Esophagus (tissue), 2 donors: ENCODE results near the gene SPTBN4. TPM values are rescaled to one million over a fixed set of nuclear protein-coding genes. Genes with fewer than 3 reads are reported as not detected.

ENCODE experiments used
- H3K27ac ChIP-seq, 2 donors: one replicate each; pipeline ENCODE4 v1.5.1; 2013; ENCODE audit warnings: low read depth in 2 of 2, mild to moderate bottlenecking in 2 of 2, inconsistent platforms in 1 of 2, low read length in 1 of 2, moderate library complexity in 1 of 2
- H3K27me3 ChIP-seq, 2 donors: one replicate each; pipeline ENCODE4 v1.6.1; 2013; ENCODE audit warnings: low read length in 2 of 2, control low read depth in 1 of 2, mild to moderate bottlenecking in 1 of 2; ENCODE audit not compliant: insufficient read depth in 2 of 2, control insufficient read depth in 1 of 2
- H3K36me3 ChIP-seq, 2 donors: one replicate each; pipeline ENCODE4 v1.6.1; 2013; ENCODE audit warnings: low read length in 1 of 2; ENCODE audit not compliant: control insufficient read depth in 2 of 2, insufficient read depth in 2 of 2
- H3K4me1 ChIP-seq, 2 donors: one replicate each; pipeline ENCODE4 v1.6.1; 2013; ENCODE audit warnings: low read length in 1 of 2; ENCODE audit not compliant: control insufficient read depth in 2 of 2, insufficient read depth in 2 of 2
- H3K4me3 ChIP-seq, 2 donors: one replicate each; pipeline ENCODE4 v1.5.1; 2013; ENCODE audit warnings: low read length in 2 of 2, mild to moderate bottlenecking in 2 of 2, low read depth in 1 of 2, moderate library complexity in 1 of 2
- H3K9me3 ChIP-seq, 2 donors: one replicate each; pipeline ENCODE4 v1.6.1; 2013; ENCODE audit warnings: mild to moderate bottlenecking in 2 of 2, low read depth in 1 of 2, low read length in 1 of 2, moderate library complexity in 1 of 2; ENCODE audit not compliant: control insufficient read depth in 2 of 2, insufficient read depth in 1 of 2
- WGBS, 2 donors: extraction: QIAGEN DNeasy Blood & Tissue Kit; methylation state at CpG; one replicate each; pipeline ENCODE4 v1.1.7; 2013; 5-methylcytosine and 5-hydroxymethylcytosine counted together
- polyA plus RNA-seq, 2 donors: library from polyadenylated mRNA; stranded (reverse); fragments of 200-250 nt; gene quantifications; one replicate each; pipeline ENCODE4 v1.2.3, GENCODE V29; 2013
- donor health status: healthy with polysubstance abuse.
- donor health status: Bipolar disorder and iron deficiency.

The SPTBN4 gene
- polyA plus RNA-seq, 2 donors = 0.68 to 1.2 TPM

- Histone ChIP-seq H3K36me3 (no peaks in the 10 kb centered on the region), H3K27me3 (no peaks in the 10 kb centered on the region), H3K27ac (peak overlapping the region; percentile 94 to 99), H3K4me1 (peaks cover 2% of the 10 kb centered on the region in 2 donors), H3K4me3 (peak overlapping the region; percentile 36 to 63), H3K9me3 (no peaks in the 10 kb centered on the region)
- WGBS, 2 donors = 2% methylated on average over 49 to 50 of the region's 50 CpGs
Measured at GRCh38 chr19:40433391-40434216, 33.2 kb upstream of the SPTBN4 start.

- no peaks in the 10 kb centered on the region for H3K9me3 ChIP-seq
- no peak overlapping the region for H3K4me3 ChIP-seq
- H3K4me1 ChIP-seq = peaks cover 2% of the 10 kb centered on the region in 2 donors
- no peak overlapping the region for H3K27ac ChIP-seq
- 93 to 96% methylated on average over 3 of the region's 3 CpGs for WGBS, 2 donors
- H3K36me3 ChIP-seq = peaks cover 11 to 14% of the 10 kb centered on the region in 2 donors
- H3K27me3 ChIP-seq = no peaks in the 10 kb centered on the region
Measured at GRCh38 chr19:40438284-40438683, 28.5 kb upstream of the SPTBN4 start.

GRCh38 chr19:40441719-40442253, 25.0 kb upstream of the SPTBN4 start:
- Histone ChIP-seq H3K9me3 (no peaks in the 10 kb centered on the region), H3K27me3 (no peaks in the 10 kb centered on the region), H3K4me3 (no peak overlapping the region), H3K36me3 (peaks cover 11 to 14% of the 10 kb centered on the region in 2 donors), H3K4me1 (peaks cover 0 to 2% of the 10 kb centered on the region in 2 donors), H3K27ac (no peak overlapping the region)
- 79 to 85% methylated on average over 11 of the region's 11 CpGs for WGBS, 2 donors

GRCh38 chr19:40442328-40443130, 24.3 kb upstream of the SPTBN4 start:
- Histone ChIP-seq H3K27ac (peak overlapping the region; percentile 52 to 84), H3K4me1 (peaks cover 0 to 2% of the 10 kb centered on the region in 2 donors), H3K4me3 (peak overlapping the region; percentile 14 to 95), H3K27me3 (no peaks in the 10 kb centered on the region), H3K36me3 (peaks cover 11 to 14% of the 10 kb centered on the region in 2 donors), H3K9me3 (no peaks in the 10 kb centered on the region)
- WGBS, 2 donors = 15% methylated on average over 22 of the region's 22 CpGs

GRCh38 chr19:40443131-40443999, 23.4 kb upstream of the SPTBN4 start:
- 0% methylated on average over 51 to 52 of the region's 52 CpGs for whole genome bisulfite sequencing, 2 donors

GRCh38 chr19:40444000-40444824, 22.6 kb upstream of the SPTBN4 start, which contains the start of gene SERTAD3:
SERTAD3 (minus strand) TSS chr19:40444335; CDS start chr19:40442080, 2,255 bp downstream.
- Histone ChIP-seq H3K27ac (peak within 1 kb of the TSS; percentile 95 to 99), H3K4me1 (peaks cover 0 to 2% of the 10 kb centered on the region in 2 donors), H3K36me3 (peaks cover 11 to 24% of the 10 kb centered on the region in 2 donors), H3K9me3 (no peaks in the 10 kb centered on the region), H3K27me3 (no peaks in the 10 kb centered on the region), H3K4me3 (peak within 1 kb of the TSS; percentile 76 to 95)
- WGBS, 2 donors = 1% methylated on average over 68 to 72 of the region's 72 CpGs

More at GRCh38 chr19:40443131-40443999, 23.4 kb upstream of the SPTBN4 start:
- Histone ChIP-seq H3K27me3 (no peaks in the 10 kb centered on the region), H3K4me3 (peak overlapping the region; percentile 76 to 95), H3K9me3 (no peaks in the 10 kb centered on the region), H3K4me1 (peaks cover 0 to 2% of the 10 kb centered on the region in 2 donors), H3K36me3 (peaks cover 11 to 20% of the 10 kb centered on the region in 2 donors), H3K27ac (peak overlapping the region; percentile 95 to 99)

- peaks cover 0 to 2% of the 10 kb centered on the region in 2 donors for H3K4me1 ChIP-seq
- 11 to 13% methylated on average over 16 to 18 of the region's 18 CpGs for WGBS, 2 donors
- H3K27ac ChIP-seq = peak overlapping the region; percentile 94 to 99
- H3K27me3 ChIP-seq = no peaks in the 10 kb centered on the region
- H3K36me3 ChIP-seq = peaks cover 11 to 24% of the 10 kb centered on the region in 2 donors
- H3K9me3 ChIP-seq = no peaks in the 10 kb centered on the region
- H3K4me3 ChIP-seq = peak overlapping the region; percentile 76 to 95
Measured at GRCh38 chr19:40444825-40445312, 21.9 kb upstream of the SPTBN4 start.

- H3K27ac ChIP-seq = peak overlapping the region in 1 of 2 donors; percentile 73
- WGBS, 2 donors = 52 to 57% methylated on average over 9 of the region's 9 CpGs
- peaks cover 11 to 22% of the 10 kb centered on the region in 2 donors for H3K36me3 ChIP-seq
- H3K4me1 ChIP-seq = peaks cover 0 to 2% of the 10 kb centered on the region in 2 donors
- H3K27me3 ChIP-seq = no peaks in the 10 kb centered on the region
- no peaks in the 10 kb centered on the region for H3K9me3 ChIP-seq
- H3K4me3 ChIP-seq = no peak overlapping the region
Measured at GRCh38 chr19:40445780-40446262, 21.0 kb upstream of the SPTBN4 start.
